HG03442 (cell line): ENCODE data around the gene PCSK7.

Source experiments
- ATAC-seq: cut with Tn5 transposase; IDR thresholded peaks from one replicate; pipeline ENCODE4 v1.9.1; 2021; ENCODE audit warnings: mild to moderate bottlenecking, moderate library complexity; ENCODE audit not compliant: unreplicated experiment

The PCSK7 gene

DNA sequence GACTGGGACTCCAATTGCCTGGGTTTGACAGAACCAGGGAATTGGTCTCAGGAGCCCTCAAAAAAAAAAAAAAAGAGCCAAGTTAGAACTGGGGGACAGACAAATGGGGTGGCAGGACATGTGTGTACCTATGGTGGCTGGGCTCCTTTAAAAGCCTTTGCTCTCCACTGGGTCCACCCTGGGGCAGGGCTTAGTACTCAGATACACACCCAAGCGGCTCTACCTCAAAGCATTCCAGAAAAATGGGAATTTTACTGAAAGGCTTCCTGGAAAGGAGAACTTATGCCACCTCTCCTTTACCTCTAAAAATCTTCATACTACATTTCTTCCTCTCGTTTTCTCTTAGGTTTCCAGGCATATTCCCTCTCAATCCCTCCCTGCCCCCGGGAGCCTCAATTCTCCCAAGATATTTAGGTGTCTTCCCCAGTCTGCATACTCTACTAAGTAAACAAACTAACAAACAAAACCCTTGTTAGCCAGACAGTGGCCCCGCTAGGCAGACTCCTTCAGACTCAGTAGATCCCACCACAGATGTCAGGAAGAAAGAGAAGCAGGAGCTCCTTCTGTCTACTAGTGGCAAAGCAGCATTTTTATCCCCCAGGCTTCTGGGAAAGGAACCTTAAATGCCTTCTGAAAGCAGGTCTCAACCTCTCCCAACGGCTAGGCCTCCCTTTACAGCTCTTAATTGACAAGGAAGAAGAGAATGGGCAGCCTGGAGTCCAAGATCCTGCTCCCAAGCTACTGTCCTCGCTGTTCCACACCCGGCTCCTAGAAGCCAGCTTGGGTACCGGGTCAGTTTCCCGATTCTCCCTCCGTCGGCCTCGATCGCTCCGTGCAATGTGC is 653 bp downstream of the PCSK7 start:
- ATAC-seq = no peak

DNA sequence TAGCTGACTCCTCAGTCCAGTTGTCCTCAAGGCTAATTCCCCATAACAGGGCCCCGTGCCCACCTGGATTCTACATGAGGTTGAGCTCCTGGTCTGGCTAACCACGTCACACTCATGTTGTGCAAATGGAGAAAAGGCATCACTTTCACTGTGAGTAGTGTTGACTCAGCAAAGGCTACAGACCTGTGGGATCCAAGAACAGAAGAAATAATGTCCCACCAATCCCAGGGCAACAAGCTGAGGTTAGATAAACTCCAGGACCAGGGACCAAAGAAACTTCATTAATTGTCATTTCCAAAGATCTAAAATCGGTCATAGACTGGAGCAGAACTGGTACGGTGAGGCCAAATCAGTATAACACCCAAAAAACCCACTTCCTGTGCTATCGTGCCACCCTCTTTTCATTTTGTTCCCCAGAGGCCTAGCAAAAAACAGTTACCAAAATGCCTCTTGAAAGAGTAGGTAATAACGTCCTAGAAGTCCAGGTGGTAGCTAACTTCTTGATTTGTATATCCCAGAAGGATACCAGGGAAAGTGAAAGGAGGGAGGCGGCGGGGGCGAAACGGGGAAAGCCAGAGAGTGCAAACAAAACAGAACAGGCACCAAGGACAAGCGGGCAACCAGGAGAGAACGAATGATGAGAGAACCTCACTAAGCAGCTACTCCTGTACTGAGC is 1.4 kb downstream of the PCSK7 start:
- ATAC-seq = no peak

DNA sequence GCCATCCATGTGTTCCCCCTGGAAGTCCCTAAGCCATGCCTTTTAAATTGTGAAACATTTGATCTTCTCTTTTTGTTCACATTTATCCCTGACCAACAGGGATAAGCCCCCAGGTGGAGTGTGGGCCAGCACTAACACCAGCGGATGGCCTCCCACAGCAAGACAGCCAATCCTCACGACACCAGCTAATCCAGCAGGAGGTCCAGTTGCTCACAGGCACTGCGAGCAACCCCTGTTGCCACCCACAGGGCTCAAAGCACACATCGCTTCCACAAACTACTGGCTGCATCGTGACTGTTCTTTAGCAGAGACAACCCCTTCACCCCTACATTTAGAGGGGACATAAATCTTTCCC is 2.0 kb downstream of the PCSK7 start:
- ATAC-seq = no peak

DNA sequence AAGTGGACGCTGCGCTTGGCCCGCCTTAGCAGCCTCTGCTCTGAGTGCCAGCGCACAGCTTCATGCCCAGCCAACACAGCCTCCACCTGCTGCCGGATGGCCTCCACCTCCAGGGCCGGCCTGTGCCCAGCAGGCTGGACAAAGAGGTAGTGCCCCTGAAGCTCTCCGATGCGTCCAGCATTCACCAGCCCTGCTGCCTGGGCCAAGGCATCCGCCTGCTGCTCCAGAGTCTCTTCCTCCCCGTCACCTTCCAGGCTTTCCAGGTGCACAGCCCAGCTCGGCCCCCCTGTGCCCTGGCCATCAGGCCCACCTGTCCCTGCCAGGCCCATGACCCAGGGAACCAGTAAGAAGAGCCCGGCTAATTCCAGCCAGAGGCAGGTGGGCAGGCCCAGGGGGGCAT is 2.5 kb downstream of the PCSK7 start:
- no peak for ATAC-seq

DNA sequence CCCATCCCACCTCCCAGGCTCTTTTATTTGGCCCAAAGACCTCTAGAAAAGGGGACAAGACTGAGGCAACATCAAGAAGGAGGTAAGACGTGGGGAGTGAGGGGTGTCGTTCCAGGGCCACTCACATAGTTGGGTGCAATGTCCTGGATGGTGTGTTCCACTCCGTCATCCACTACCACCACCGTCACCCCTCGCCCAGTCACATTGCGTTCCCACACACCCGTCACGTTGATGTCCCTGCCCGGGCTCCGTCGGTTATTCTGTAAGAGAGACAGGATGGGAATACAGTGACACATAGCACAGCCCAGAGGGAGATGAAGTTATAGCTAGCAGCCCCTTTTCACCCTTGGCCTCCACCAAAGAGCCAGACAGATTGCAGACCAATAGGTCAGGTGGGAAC is 3.8 kb downstream of the PCSK7 start:
- no peak for ATAC-seq

DNA sequence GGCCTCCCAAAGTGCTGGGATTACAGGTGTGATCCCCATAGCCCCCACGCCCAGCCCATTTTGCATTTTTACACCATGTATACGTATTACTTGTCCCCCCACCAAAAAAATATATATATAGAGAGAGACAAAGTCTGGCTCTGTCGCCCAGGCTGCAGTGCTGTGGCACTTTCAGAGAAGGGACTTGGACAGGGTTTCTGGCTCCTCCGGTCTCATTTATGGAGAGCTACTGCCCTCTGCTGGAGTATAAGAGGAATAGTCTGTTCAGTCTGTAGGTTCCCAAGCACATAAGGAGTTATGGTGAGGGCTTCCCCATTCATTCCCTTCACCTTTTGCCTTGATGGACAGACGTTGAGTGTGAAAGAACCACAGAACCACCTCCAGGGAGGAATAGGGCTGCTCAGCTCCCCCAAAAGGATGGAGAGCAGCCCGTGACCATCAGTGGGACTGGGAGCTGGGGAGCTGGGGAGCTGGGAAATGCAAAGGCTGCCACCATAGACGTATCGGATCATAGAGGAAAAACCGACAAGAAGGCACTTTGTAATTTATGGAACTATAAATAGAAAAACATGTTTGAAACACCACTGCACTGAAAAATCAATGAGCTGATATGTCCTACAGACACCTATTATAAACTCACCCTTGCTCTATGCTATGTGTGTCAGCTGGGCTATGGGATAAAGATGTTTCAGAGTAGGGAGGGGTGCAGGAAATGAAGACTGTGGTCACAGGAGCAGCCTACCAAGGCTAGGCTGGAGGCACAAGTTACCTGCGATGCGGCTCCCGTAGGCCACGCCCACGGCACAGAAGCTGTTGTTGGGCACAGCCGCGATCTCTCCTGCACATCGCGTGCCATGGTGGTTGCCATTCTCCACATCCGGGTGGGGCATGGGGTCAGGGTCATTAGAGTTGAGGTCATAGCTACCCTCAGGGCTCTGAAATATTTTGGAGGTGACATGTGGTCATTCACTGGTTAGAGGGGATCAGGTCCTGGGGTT is 5.2 kb downstream of the PCSK7 start:
- ATAC-seq = peak; percentile 38

DNA sequence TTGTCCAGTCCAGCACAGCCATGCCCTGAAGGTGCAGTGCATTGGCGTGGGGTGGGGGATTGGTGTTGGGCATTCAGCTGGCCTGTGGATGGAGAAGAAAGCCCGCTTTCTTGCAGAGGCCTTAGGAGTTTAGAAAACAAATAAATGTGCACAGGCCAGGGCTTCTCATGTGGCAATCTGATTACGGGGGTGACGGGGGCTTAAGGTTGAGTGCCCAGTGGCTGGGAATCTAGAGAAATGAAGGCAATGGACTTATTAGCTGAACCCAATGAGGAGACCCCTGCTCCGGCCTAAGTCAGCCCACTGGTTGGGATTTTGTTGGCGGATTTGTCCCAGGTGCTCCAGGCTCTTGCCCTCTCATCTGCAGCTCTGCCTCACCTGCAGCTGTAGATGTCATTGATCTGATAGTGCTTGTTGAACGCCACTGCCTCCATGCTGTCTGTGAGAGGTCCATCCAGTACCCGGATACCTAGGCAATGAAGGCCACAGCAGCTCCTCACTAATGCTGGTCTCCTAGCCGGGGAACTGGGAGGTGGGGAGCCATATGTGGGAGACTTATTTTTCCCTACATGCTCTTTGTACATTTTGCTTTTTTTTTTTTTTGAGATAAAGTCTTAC is 6.2 kb downstream of the PCSK7 start:
- ATAC-seq = no peak

DNA sequence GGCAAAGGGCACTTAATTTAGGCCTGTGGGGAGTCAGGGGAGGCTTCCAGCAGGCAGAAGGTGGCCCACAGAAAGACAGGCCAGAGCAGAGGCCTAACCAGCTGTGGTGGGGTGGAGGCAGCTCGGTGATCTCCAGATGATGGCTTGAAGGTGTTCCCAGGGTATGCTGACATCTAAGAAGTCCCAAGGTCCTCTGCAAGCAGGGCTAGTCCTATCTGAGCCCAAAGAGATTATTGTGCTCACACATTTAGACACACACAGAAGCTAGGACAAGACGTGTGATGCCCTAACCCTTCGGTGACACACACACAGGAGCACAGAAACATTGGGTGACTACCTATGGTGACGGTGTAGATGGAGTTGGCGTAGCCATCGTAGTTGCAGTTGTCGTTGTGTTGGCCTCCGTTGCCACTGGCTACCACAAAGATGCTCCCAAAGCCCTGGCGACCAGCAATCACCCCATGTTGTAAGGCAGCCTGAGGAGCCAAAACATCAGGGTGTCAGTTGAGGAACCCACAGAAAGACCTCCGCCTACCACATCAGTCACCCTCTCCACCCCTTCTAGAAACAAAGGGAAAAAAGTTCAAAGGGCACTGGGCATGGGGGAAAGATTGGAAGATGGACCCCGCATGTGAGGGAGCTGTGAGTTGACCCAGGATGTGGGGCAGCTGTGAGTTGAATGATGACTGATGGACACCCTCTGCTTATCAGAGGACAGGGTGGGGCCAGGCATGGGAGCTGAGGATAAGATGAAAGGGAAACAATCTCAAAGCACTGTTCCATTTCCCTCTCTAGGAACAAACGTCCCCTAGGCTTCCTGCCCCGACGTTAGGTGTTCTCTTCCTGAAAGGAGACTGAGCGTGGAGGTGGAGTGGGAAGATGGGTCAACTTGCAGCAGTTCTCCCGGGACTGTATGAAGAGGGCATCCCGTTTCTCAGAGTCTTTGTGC is 7.9 kb downstream of the PCSK7 start:
- ATAC-seq = no peak

DNA sequence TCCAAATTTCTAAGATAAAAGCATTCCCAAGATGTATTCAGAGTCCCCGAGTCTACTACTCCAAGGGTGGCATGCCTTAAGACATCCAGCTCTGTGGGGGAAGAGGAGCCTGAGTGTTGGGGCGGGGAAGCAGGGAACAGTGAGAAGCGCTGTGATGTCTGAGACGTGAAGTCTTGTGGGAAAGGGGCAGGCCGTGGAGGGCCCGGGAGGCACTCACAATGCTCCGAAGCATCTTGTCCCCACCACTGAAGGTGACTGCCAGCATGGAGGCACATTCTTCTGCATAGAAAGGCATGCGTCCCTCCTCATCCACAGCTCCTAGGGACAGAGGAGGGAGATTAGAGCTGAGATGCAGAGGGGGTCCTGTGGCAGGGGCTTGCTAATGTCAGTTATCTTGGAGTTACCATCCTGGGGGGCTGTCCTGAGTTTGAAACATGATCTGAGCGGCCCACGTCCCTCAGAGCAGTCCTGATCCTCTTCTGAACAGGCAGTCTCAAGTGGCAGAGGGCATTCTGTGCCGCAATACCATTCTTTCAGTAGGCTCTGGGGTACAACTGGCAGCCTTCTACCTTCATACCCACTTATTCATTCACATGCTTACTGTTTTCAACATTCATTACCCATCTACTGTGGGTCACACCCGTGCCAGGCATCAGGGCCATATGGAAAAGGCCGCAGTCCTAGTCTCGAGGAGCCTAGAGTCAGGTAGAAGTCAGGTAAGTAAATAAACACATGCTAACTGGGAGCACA is 8.7 kb downstream of the PCSK7 start:
- ATAC-seq = no peak

DNA sequence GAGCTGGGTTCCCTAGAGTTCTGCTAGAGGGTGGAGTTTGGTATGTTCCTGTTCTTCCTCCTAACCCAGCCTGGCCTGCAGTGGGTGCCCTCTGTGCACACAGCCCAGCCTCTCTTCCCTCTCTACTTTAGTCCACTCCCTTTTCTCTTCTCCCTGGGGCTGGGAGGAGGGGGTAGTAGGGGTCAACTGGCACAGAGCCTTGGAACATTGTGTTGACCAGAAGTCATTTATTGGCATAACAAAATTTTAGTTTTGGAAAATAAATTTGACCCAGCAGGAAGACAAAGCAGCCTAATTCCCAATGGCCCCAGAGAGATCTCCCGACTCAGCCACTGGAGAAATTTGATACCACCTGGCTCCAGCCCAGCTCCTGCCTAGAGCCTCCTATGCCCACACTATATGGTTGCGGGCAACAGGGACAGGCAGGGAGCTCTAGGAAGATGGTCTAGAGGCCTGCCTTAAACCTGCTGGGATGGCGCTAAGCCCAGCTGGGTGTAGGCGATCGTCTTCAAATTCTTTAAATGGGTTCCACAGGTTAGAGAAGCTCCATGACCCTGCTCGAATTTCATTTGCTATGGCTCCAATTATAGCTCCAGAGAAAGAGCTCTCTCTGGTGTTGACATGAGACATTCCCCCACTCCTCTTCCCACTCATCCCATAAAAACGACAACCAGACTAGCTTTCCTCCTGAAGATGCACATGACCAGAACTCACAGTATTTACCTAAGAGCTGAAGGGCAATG is 9.9 kb downstream of the PCSK7 start:
- ATAC-seq = no peak

DNA sequence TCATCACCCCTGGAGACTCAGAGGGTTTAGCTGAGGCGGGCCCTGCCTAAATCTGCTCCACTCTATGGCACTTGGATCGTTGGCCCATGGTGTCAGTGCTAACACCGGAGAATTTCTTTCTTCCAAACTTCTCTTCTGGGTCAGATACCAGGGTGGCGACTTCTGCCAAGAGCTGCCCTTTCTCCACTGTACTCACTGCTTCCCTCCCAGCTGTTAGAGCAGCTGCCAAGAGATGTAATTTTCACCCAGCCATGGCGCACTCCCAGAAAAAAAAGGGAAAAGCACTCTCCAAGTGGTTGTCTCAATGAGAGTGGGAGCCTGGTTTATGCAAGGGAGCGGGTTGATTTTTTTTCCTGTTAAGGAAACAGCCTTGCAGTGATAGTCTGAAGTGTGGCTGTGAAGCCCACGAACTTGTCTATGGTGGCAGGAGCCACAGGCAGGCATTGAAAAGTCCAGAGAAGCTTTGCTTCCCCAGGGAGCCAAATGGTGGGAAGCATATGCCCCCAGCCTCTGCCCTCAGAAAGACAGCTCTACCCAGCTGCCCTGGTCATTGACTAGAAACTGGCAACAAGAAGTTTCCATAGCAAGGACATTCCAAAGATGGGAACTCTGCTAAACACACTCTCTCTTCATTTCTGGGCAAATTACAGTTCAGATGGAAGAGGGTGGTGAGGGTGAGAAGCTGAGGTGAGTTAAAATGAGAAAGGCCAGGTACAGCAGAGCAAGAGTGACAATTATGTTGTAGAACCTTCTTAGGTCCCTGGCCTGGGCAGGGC is 10.7 kb downstream of the PCSK7 start:
- no peak for ATAC-seq

DNA sequence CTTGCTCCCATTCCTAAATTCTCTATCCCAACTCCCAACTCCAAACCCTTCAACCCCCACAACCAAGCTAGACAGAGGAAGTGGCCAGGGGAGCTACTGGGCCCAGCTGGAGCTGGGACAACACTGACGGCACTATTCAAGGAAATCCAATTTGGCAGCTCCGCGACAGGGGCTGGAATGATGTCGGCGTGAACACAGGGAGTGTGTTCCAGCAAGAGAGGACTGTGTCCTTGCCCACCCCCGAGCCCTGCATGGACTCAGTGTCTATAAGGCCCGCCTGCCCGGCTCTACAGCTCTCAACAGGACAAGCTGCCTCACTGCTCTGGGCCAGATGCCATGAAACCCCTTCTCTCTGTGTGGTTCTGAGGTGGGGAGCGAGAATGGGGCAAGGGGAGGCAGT is 11.3 kb downstream of the PCSK7 start:
- no peak for ATAC-seq

DNA sequence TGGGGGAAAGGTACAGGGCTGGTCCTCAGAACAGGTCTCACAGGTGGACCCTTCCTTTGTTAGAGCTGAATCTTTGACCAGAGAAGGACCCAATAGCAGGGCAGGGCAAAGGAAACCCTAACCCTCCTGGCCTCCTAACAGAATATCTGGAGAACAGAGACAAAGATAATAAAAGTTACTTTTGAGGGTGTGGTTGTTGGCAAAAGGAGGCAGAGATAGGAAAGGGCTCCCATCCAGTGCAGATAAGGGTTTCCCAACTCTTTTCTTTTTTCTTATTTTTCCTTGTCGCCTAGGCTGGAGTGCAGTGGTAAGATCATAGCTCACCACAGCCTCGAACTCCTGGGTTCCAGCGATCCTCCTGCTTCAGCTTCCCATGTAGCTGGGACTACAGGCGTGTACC is 11.9 kb downstream of the PCSK7 start:
- ATAC-seq = no peak

DNA sequence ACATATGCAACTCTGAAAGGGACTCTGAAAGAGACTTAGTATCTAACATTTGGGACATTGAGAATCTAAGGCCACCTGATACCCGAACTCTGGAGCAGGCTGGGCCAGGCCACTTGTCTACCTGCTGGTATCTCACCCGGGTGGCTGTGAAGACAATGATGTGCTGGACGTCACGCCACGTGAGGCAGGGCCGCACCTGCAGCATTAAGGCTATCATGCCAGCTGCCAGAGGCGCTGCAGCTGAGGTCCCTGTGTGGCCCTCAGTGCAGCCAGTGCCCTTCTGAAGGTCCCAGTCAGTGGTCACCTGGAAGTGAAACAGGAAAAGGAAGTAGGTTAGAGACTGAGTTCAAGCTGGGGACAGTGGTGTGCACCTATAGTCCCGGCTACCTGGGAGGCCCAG is 12.4 kb downstream of the PCSK7 start:
- no peak for ATAC-seq

DNA sequence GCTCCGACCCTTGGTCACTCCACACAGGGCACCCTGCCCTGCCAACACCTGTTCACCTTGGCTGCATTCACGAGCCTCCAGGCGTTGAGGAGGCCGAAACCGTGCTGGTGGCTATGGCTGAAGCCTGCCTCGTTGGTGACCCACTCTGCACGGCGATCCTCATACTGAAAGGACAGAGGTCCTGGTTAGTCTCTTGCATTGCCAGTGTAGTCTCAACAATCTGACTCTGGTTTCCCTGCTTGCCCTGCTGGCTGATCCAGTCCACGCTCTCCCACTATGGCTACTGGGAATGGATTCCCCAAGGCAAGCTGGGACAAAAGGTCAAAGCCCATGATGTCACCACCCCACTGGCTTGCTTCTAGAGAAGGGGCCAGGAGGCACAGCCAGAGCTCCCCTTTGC is 12.9 kb downstream of the PCSK7 start:
- ATAC-seq = no peak

DNA sequence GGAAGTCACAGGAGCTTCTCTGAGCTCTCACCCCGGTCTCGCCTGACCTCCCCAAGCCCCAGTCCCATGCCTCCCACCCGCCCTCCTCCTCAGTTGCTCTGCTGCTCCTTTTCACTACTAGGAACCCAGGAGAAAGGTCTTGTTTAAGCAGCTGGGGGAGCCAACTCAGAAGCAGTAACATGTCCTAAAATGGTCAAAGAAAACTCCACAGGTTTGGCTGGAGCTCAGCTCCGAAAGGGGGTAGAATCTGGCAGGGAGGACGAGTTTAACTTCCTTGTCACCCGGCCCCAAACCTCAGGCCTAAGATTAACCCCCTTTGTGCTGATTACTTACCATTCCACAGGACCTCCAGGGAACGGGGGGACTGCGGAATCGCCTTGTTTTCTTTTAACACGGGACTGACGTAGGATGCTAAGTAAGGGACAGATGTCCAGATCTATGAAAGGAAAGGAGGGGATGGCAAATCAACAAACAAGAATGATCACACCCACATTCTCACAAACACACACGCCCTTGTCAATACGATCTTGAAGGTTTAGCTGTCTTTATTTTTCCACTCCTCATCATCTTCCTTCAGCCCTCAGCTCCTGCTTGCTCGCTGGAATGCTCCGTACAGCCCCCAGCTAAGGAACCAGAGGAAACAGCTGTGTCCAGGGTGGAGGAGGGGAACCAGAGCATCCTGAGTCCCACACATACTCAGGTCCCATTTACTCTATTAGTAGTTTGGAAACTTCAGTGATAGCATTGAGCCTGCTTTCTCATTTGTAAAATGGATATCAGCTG is 13.5 kb downstream of the PCSK7 start:
- no peak for ATAC-seq
